HG02852 (cell line): ENCODE data around the gene ALKBH2.
A peak's percentile ranks its signal among the peaks of the same experiment; 100 is the strongest.

Experiments
- ATAC-seq: cut with Tn5 transposase; IDR thresholded peaks from one replicate; pipeline ENCODE4 v1.9.1; 2021; ENCODE audit warnings: mild to moderate bottlenecking, moderate library complexity; ENCODE audit not compliant: unreplicated experiment

The ALKBH2 gene

GRCh38 chr12:109114644-109115043, 21.4 kb upstream of the ALKBH2 start:
- no peak for ATAC-seq

GRCh38 chr12:109113661-109114321, 20.5 kb upstream of the ALKBH2 start:
- ATAC-seq = no peak

- ATAC-seq = no peak
These were observed 19.6 kb upstream of the ALKBH2 start for GRCh38 chr12:109112720-109113465.

- ATAC-seq = peak; percentile 71
These were observed 17.8 kb upstream of the ALKBH2 start for GRCh38 chr12:109110988-109111495.

- ATAC-seq = no peak
These were observed 16.6 kb upstream of the ALKBH2 start for GRCh38 chr12:109109746-109110350.

GRCh38 chr12:109105176-109105575, 11.9 kb upstream of the ALKBH2 start:
- ATAC-seq = no peak

- ATAC-seq = no peak
These were observed 9.2 kb upstream of the ALKBH2 start for GRCh38 chr12:109102491-109102890.

- ATAC-seq = no peak
These were observed 7.5 kb upstream of the ALKBH2 start for GRCh38 chr12:109100741-109101140.

GRCh38 chr12:109099431-109100020, 6.3 kb upstream of the ALKBH2 start:
- ATAC-seq = no peak

GRCh38 chr12:109098651-109099050, 5.4 kb upstream of the ALKBH2 start:
- no peak for ATAC-seq

- peak; percentile 20 for ATAC-seq
These were observed 4.9 kb upstream of the ALKBH2 start for GRCh38 chr12:109098183-109098604.

- peak; percentile 92 for ATAC-seq
These were observed 4.3 kb upstream of the ALKBH2 start, which contains the start of gene UNG for GRCh38 chr12:109097435-109098182. UNG (plus strand) TSS chr12:109097597; CDS start chr12:109097680, 83 bp downstream.

- no peak for ATAC-seq
These were observed 3.8 kb upstream of the ALKBH2 start for GRCh38 chr12:109097140-109097434.

- ATAC-seq = no peak
These were observed 713 bp downstream of the ALKBH2 start for GRCh38 chr12:109092497-109093021.

GRCh38 chr12:109089683-109090082, 3.6 kb downstream of the ALKBH2 start:
- ATAC-seq = no peak

- ATAC-seq = no peak
These were observed 4.5 kb downstream of the ALKBH2 start for GRCh38 chr12:109088818-109089217.

GRCh38 chr12:109087250-109087649, 6.0 kb downstream of the ALKBH2 start:
- no peak for ATAC-seq

- no peak for ATAC-seq
These were observed 7.7 kb downstream of the ALKBH2 start for GRCh38 chr12:109085590-109085989.

GRCh38 chr12:109084425-109084824, 8.8 kb downstream of the ALKBH2 start:
- no peak for ATAC-seq

GRCh38 chr12:109082751-109083150, 10.5 kb downstream of the ALKBH2 start:
- no peak for ATAC-seq

- no peak for ATAC-seq
These were observed 18.4 kb downstream of the ALKBH2 start for GRCh38 chr12:109074866-109075265.
